GM21723 (cell line): ENCODE results near the gene GPR42.

ENCODE experiments used
- ATAC-seq: cut with Tn5 transposase; IDR thresholded peaks from one replicate; pipeline ENCODE4 v1.9.1; 2021; ENCODE audit warnings: mild to moderate bottlenecking, moderate library complexity; ENCODE audit not compliant: unreplicated experiment

Gene GPR42

GRCh38 chr19:35417713-35418534 is 47.1 kb downstream of the GPR42 start:
- peak; percentile 45 for ATAC-seq

DNA sequence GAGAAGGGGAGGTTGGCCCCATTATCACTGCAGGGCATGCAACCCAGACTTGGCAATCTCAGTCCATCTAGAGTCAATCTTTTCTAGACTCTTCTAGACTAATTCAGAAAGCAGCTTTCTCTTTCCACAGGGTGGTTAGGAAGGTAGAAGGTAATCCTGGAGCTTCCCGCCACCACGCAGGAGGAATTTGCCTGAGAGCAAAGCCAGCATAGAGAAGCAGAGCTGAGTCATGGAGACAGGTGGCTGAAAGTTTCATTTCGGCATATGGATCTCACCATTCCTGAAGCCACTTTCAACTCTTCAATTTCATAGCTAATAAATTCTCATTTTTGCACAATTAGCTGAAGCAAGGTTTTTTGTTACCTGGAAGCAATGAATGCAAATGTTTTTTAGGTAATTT is 48.2 kb downstream of the GPR42 start:
- no peak for ATAC-seq

- no peak for ATAC-seq
Measured at GRCh38 chr19:35419805-35420204, 48.9 kb downstream of the GPR42 start.

- no peak for ATAC-seq
Measured at GRCh38 chr19:35421362-35421761, 50.5 kb downstream of the GPR42 start.
